ENCODE data around the gene ARHGAP26. TPM values are rescaled to one million over a fixed set of nuclear protein-coding genes. Genes with fewer than 3 reads are reported as not detected.

ARHGAP26 gene
- total RNA-seq, 2 donors from 2014 or later, result 27.5 to 80.7 TPM

DNA sequence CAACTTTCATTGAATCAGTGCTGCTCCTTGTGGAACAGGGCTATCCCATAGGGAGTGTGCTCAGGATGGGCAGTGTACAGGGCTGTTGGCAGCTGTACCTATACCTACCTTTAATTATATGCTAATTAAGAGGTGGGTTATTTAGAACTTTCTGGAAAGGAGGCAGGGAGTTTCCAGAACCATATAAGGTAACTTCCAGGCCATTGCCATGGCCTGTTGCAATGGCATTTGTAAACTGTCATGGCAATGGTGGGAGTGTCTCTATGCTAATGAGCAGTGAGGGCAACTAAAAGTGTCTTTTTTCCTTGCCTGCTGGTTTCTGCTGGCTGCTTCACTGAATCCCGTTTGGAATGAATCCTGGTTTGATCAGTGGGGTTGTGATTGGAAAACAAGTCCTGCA lies 2.3 kb upstream of the ARHGAP26 start:
- DNase-seq (ENCODE audit: low spot score), result no peak

GRCh38 chr5:142769251-142769792 lies 855 bp upstream of the ARHGAP26 start:
- no peaks in the 10 kb centered on the region for H3K27me3 ChIP-seq (replicated peaks; ENCODE audit: insufficient read depth)
- peaks cover 17 to 25% of the 10 kb centered on the region in 2 donors for H3K4me1 ChIP-seq (ENCODE audit: control insufficient read depth in 1 of 2, low read depth in 2 of 2)
- H3K9me3 ChIP-seq, result no peaks in the 10 kb centered on the region
- H3K27ac ChIP-seq, result peak overlapping the region; percentile 87 to 89
- H3K4me3 ChIP-seq, result peak overlapping the region; percentile 96
- H3K36me3 ChIP-seq, result no peaks in the 10 kb centered on the region
- ATAC-seq (ENCODE audit: insufficient number of reproducible peaks, low FRiP score, low read depth) (peak; percentile 28), DNase-seq (ENCODE audit: low spot score) (no peak)
- TF ChIP-seq, protein P1, sequence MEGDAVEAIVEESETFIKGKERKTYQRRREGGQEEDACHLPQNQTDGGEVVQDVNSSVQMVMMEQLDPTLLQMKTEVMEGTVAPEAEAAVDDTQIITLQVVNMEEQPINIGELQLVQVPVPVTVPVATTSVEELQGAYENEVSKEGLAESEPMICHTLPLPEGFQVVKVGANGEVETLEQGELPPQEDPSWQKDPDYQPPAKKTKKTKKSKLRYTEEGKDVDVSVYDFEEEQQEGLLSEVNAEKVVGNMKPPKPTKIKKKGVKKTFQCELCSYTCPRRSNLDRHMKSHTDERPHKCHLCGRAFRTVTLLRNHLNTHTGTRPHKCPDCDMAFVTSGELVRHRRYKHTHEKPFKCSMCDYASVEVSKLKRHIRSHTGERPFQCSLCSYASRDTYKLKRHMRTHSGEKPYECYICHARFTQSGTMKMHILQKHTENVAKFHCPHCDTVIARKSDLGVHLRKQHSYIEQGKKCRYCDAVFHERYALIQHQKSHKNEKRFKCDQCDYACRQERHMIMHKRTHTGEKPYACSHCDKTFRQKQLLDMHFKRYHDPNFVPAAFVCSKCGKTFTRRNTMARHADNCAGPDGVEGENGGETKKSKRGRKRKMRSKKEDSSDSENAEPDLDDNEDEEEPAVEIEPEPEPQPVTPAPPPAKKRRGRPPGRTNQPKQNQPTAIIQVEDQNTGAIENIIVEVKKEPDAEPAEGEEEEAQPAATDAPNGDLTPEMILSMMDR (IDR thresholded peaks at IDR 0.05), result no peak

More for the DNA sequence above, 2.3 kb upstream of the ARHGAP26 start:
- peaks cover 16 to 20% of the 10 kb centered on the region in 2 donors for H3K4me1 ChIP-seq (ENCODE audit: control insufficient read depth in 1 of 2, low read depth in 2 of 2)
- TF ChIP-seq, protein P1 (IDR thresholded peaks at IDR 0.05), result no peak
- no peak for ATAC-seq (ENCODE audit: insufficient number of reproducible peaks, low FRiP score, low read depth)
- no peaks in the 10 kb centered on the region for H3K9me3 ChIP-seq
- H3K36me3 ChIP-seq, result no peaks in the 10 kb centered on the region
- H3K4me3 ChIP-seq, result no peak overlapping the region
- H3K27me3 ChIP-seq (replicated peaks; ENCODE audit: insufficient read depth), result no peaks in the 10 kb centered on the region
- H3K27ac ChIP-seq, result no peak overlapping the region

DNA sequence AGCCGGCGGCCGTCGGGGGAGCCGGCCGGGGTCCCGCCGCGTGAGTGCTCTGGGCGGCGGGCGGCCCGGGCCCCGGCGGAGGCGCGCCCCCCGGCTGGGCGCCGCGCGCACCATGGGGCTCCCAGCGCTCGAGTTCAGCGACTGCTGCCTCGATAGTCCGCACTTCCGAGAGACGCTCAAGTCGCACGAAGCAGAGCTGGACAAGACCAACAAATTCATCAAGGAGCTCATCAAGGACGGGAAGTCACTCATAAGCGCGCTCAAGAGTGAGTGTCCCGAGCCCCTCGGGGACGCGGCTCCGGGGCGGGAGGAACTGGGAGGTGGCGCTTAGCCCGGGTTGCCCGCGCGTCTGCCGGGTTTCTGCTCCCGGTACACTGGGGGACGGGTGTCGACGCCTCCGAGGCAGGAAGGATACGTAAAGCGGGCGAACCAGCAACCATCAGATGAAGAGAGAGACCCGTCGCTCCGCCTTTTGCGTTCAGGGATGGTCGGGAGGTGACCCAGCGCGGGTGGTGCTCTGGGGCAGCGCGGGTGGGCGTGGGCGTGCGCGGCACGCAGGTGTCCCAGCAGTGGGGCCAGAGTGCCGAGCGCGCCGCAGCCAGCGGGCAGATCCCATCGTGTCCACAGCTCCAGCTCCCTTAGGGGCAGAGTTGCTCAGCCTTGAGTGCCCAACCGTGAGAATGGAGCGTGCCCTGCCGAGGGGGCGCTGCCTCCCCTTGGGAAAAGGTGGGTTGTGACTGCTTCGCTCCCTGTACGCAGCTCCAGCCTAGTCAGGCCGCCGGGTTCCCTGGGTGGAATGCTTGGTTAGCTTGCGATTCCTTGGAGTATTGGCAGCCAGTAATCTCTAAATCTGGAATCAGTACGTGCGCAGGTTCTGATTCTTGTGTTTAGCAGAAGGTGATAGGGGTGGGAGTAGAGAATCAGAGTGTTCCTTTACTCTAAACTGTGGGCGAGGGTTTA lies 753 bp downstream of the ARHGAP26 start:
- H3K27me3 ChIP-seq (replicated peaks; ENCODE audit: insufficient read depth), result no peaks in the 10 kb centered on the region
- peaks cover 17 to 25% of the 10 kb centered on the region in 2 donors for H3K4me1 ChIP-seq (ENCODE audit: control insufficient read depth in 1 of 2, low read depth in 2 of 2)
- H3K4me3 ChIP-seq, result peak overlapping the region; percentile 96
- DNase-seq (ENCODE audit: low spot score) (no peak), ATAC-seq (ENCODE audit: insufficient number of reproducible peaks, low FRiP score, low read depth) (peak; percentile 39)
- no peaks in the 10 kb centered on the region for H3K36me3 ChIP-seq
- H3K27ac ChIP-seq, result peak overlapping the region; percentile 87 to 89
- H3K9me3 ChIP-seq, result no peaks in the 10 kb centered on the region
- TF ChIP-seq, protein P1 (IDR thresholded peaks at IDR 0.05), result no peak

GRCh38 chr5:142771666-142772065 lies 1.5 kb downstream of the ARHGAP26 start:
- Histone ChIP-seq H3K4me1 (ENCODE audit: control insufficient read depth in 1 of 2, low read depth in 2 of 2) (peaks cover 17 to 25% of the 10 kb centered on the region in 2 donors), H3K27ac (peak overlapping the region; percentile 87 to 89), H3K9me3 (no peaks in the 10 kb centered on the region), H3K4me3 (peak overlapping the region; percentile 96), H3K27me3 (replicated peaks; ENCODE audit: insufficient read depth) (no peaks in the 10 kb centered on the region), H3K36me3 (no peaks in the 10 kb centered on the region)
- ATAC-seq (ENCODE audit: insufficient number of reproducible peaks, low FRiP score, low read depth) (no peak), DNase-seq (ENCODE audit: low spot score) (no peak)
- TF ChIP-seq, protein P1 (IDR thresholded peaks at IDR 0.05), result no peak

All from thoracic aorta (tissue), 2 donors.